Jurkat, Clone E6-1 (cell line): ENCODE results near the gene MPZL3.

ENCODE experiments used
- DNase-seq: peaks from one replicate; pipeline ENCODE4 v3.0.0-alpha.2; 2011; ENCODE audit warnings: low read depth, low spot score
- H3K4me3 ChIP-seq: 2 replicates; pipeline ENCODE4 v1.5.1; 2011; ENCODE audit warnings: mild to moderate bottlenecking, low read length, control low read depth, moderate library complexity

Gene MPZL3

DNA sequence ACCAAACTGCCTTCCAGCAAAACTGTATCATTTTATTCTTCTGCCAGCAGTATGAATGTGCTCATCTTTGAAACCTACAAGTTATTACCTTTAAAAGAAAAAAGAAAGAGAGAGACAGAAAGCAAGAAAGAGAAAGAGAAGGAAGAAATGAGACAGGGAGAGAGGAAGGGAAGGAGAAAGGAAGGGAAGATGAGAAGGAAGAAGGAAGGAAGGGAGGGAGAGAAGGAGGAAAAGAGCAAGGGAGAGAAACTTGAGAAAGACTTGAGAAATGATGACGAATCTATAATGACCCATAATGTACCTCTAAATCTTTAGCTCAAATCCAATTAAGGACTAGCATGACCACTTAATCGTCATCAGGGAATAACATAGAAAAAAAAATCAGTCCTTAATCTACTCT, 16.0 kb downstream of the MPZL3 start:
- no peak overlapping the region for H3K4me3 ChIP-seq
- DNase-seq = no peak

DNA sequence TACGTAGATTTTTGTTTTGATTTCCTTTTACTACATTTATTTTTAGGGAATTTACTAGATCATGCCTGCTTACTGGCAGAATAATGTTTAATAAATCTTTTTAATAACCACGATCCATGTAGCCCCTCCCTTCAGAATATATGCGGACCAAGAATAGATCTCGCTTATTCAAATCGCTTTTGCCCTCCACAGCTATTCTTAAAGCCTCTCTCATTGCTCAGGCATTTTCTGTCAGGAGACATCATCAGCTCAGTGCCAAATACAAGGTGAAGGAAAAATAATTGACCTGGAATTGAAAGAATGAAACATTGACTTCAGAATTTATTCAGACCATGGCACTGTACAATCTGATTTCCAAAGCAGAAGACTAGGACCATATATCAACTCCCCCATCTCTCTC, 17.3 kb downstream of the MPZL3 start:
- no peak overlapping the region for H3K4me3 ChIP-seq
- DNase-seq = no peak

- H3K4me3 ChIP-seq = no peak overlapping the region
- no peak for DNase-seq
Measured at GRCh38 chr11:118233850-118234249, 18.3 kb downstream of the MPZL3 start.

GRCh38 chr11:118233377-118233776, 18.8 kb downstream of the MPZL3 start:
- no peak for DNase-seq
- no peak overlapping the region for H3K4me3 ChIP-seq

DNA sequence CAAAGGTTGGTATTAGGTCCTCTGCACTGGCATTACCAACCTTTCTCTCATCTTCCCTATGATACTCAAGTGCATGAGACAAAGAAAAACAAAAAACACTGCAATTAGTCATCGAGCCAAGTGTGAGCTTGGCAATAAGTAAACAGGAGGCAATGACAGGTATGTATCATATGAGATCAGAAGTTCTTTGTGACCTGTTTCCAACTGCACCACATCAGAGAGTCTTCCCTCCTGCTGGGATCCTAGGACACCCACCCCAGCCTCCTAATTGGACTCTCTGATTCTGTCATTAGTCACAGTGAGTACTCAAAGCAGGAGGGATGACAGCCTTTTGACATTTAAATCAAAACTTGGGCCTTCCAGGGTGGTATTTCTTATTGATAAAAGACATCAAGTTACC, 19.5 kb downstream of the MPZL3 start:
- H3K4me3 ChIP-seq = no peak overlapping the region
- no peak for DNase-seq

DNA sequence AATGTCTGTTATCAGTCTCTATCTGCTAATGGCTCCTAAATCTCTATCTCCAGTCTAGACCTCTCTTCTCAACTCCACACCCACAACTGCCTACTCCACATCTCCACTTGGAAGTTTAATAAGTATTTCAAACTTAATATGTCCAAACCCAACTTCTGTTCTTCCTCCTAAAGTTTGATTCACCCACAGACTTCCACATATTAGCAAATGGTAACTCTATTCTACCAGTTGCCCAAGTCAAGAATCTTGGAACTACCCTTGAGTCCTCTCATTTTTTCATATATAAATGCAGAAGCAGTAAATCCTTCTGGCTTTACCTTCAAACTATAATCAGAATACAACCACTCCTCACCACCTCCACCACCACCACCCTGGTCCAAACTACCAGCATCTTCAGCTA, 20.7 kb downstream of the MPZL3 start:
- no peak for DNase-seq
- H3K4me3 ChIP-seq = no peak overlapping the region

- no peak overlapping the region for H3K4me3 ChIP-seq
- DNase-seq = no peak
Measured at GRCh38 chr11:118230088-118230487, 22.1 kb downstream of the MPZL3 start.

DNA sequence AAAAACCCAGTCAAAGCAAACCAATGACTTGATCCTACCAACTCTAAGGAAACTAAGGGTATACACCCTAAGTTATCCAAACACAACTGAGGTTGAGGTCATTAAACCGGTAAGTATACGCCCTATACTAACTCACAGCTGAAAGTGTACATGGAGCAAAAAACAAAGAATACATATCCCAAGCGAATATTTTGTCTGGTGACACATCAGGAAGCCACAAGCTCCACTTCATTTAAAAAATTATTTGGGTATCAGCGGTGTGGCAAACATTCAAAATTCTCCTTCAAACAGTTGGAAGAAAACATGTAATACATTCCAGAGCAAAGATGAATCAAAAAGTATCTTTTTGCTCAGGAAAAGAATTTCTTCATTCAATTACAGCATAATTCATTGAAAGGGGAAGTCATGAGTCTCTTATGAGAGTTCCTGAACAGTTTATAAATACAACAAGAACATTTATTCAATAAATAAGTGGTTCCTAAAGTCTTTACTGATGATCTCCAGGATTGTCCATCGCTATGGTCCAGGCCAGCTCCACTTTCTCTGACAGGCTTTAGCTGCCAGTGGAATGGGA, 22.8 kb downstream of the MPZL3 start:
- no peak for DNase-seq
- H3K4me3 ChIP-seq = no peak overlapping the region

DNA sequence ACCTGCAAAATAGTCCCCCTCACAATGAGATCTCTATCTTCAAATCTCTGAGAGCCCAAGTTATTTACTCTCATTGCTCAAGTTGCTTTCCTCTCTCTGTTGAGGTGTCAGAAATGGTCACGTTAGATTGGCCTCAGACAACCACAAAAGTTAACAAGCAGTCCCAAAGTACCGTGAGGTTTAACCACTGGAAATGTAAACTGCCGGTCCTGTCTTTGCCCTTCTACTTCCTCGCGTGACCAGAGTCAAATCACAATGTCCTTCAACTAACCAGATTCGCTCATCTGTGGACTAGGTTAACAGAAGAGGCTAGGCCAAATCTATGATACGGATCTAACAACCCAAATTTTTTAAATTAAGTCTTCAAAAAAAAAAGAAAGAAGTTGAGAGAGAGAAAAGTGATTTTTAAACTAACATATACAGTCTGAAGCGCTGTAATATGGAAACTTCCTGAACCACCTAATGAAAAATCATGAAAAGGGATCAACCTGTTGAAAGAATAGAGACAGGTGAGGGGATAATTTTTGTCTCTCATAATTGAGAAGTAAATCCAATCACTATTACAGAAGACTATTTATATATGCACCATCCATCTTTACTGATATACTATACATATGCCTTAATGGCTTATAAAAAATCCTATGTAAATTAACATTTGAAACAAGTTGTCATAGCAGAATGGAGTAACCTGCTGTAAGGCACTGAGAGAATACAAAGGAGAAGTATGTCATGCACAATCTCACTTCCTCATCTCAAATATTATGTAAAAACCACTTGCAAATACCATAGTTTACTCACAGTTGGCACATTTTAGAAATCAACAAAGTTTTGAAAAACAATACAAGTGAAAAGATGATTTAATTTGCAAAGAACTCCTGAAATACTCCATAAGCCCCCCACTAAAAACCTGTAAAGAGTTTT, 24.0 kb downstream of the MPZL3 start:
- no peak for DNase-seq
- no peak overlapping the region for H3K4me3 ChIP-seq

GRCh38 chr11:118226781-118227180, 25.4 kb downstream of the MPZL3 start:
- H3K4me3 ChIP-seq = no peak overlapping the region
- DNase-seq = no peak

- DNase-seq = no peak
- no peak overlapping the region for H3K4me3 ChIP-seq
Measured at GRCh38 chr11:118226296-118226695, 25.9 kb downstream of the MPZL3 start.

- peak; percentile 93 for DNase-seq
Measured at GRCh38 chr11:118224511-118225188, 27.5 kb downstream of the MPZL3 start, which contains the start of gene JAML. Gene JAML (minus strand): TSS chr11:118225011. CDS start chr11:118214866, 10,145 bp downstream.

GRCh38 chr11:118223992-118224391, 28.2 kb downstream of the MPZL3 start:
- H3K4me3 ChIP-seq = no peak overlapping the region
- no peak for DNase-seq

More at GRCh38 chr11:118224511-118225188, 27.5 kb downstream of the MPZL3 start, which contains the start of gene JAML:
- H3K4me3 ChIP-seq = peak within 1 kb of the TSS; percentile 6

DNA sequence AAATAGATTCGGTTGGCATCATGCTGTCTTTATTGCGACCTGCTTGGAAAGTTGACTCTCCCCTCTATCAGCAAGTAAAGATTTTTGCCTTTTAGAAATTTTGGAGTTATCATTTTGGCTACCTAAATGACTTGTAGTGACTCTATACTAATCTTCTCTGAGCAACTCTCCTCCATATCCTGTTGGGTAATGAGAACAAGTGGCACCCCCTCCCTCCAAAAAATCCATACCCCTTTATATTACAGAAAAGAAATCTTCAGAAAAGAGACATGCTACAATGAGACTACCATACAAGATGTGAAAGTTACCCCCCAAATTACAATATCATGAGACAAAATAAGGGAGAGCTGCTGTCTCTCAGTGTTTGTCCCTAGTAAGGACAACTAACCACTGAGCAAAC, 28.6 kb downstream of the MPZL3 start:
- DNase-seq = no peak
- no peak overlapping the region for H3K4me3 ChIP-seq

GRCh38 chr11:118222437-118222836, 29.7 kb downstream of the MPZL3 start:
- no peak overlapping the region for H3K4me3 ChIP-seq
- DNase-seq = no peak

DNA sequence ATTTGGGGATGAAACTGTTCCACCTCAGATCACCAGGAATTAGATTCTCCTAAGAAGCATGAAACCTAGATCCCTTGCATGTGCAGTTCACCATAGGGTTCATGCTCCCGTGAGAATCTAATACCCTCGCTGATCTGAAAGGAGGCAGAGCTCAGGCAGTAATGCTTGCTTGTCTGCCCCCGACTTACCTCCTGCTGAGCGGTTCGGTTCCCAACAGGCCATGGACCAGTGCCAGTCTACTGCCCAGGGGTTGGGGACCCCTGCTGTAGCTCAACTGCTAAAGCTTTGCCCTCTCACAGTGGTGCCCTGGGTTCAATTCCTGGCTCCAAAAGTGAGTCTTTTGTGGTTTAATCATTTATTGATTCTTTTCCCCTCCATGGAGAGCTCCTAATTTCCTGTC, 30.7 kb downstream of the MPZL3 start:
- H3K4me3 ChIP-seq = no peak overlapping the region
- no peak for DNase-seq

GRCh38 chr11:118219732-118220131, 32.4 kb downstream of the MPZL3 start:
- no peak overlapping the region for H3K4me3 ChIP-seq
- no peak for DNase-seq

- H3K4me3 ChIP-seq = no peak overlapping the region
- DNase-seq = no peak
Measured at GRCh38 chr11:118219244-118219643, 32.9 kb downstream of the MPZL3 start.

DNA sequence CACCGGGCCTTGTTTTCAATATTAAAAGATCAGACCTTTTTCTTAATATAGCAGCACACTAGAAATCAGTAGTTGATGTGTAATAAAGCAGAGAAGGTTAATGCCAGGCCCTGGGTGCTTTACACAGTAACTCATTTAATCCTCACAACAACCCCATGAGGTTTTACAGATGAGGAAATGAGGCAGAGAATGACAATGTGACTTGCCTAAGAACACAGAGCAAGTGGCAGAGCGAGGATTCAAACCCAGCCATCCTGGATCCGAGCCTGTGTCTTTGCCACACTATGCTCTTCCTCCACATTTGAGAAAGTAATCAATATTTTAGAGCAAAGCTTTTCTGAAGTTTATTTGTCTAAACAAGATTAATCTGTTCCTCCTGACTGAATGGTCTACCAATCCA, 34.6 kb downstream of the MPZL3 start:
- DNase-seq = no peak
- H3K4me3 ChIP-seq = no peak overlapping the region
